ENCODE results near the gene SPACA6.

GRCh38 chr19:51676566-51677083 lies 16.5 kb upstream of the SPACA6 start:
- TF ChIP-seq CTCF (IDR thresholded peaks at IDR 0.05; ENCODE audit: insufficient read depth, low read depth, low read length) (no peak), EZH2 (IDR thresholded peaks at IDR 0.05; ENCODE audit: insufficient read depth, low read length) (no peak)

Measured in astrocyte (in vitro differentiated cells and primary cell).